B cell (primary cell): ENCODE measurements around the gene OR6C68. TPM values are rescaled to one million over a fixed set of nuclear protein-coding genes. Genes with fewer than 3 reads are reported as not detected.
A peak's percentile ranks its signal among the peaks of the same experiment; 100 is the strongest.
"Not testable (repeated sequence)": the region's sequence is repeated elsewhere in the genome, so short reads cannot be mapped to it uniquely, and the experiment has no call there.

Source experiments
- ATAC-seq: fragments of 200-7000 bp; cut with Tn5 transposase; one replicate; pipeline ENCODE4 v1.10.0; 2021; ENCODE audit warnings: low read depth, mild to moderate bottlenecking, moderate number of reproducible peaks, moderate library complexity
- CTCF ChIA-PET: fragments of 350-600 bp; sonication (Branson Sonifier 250); formaldehyde crosslinking; loops from one replicate; lab custom pipeline; 2021; ENCODE audit warnings: antibody characterized with exemption, inconsistent platforms; lab: Charles Lee
- POLR2A ChIA-PET: fragments of 350-600 bp; sonication (Branson Sonifier 250); formaldehyde crosslinking; loops from one replicate; lab custom pipeline; 2021; ENCODE audit warnings: antibody characterized with exemption; lab: Charles Lee
- DNase-seq: peaks from one replicate; pipeline ENCODE4 v3.0.0; 2013
- H2AFZ ChIP-seq: 2 replicates; pipeline ENCODE4 v1.6.1; 2012; ENCODE audit warnings: mild to moderate bottlenecking, low read depth, low read length; ENCODE audit not compliant: insufficient read depth, poor library complexity, severe bottlenecking
- H3K27ac ChIP-seq, 2 donors: 1 replicate in 1 of 2; 2 replicates in 1 of 2; pipeline ENCODE4 v1.5.1; 2012 to 2013; ENCODE audit warnings: low read length in 2 of 2, mild to moderate bottlenecking in 2 of 2, moderate library complexity in 1 of 2
- H3K27me3 ChIP-seq, 4 experiments: fragments of 200-600 bp in 1 of 4; sonication (generic) in 1 of 4; replicated peaks in 1 of 4; 1 replicate in 2 of 4; 2 replicates in 2 of 4; pipeline versions ENCODE4 v1.6.1 to v1.7.0; 2013 to 2016; ENCODE audit warnings: low read length in 3 of 4, mild to moderate bottlenecking in 2 of 4, mixed read lengths in 1 of 4, moderate library complexity in 1 of 4; ENCODE audit not compliant: insufficient read depth in 4 of 4, control insufficient read depth in 3 of 4; ENCODE audit errors: control extremely low read depth in 1 of 4
- H3K36me3 ChIP-seq, 2 experiments: replicated peaks in 1 of 2; 1 replicate in 1 of 2; 2 replicates in 1 of 2; pipeline versions ENCODE4 v1.6.1 to v1.7.1; 2013; ENCODE audit warnings: low read length in 1 of 2; ENCODE audit not compliant: insufficient read depth in 2 of 2, control insufficient read depth in 1 of 2; ENCODE audit errors: control extremely low read depth in 1 of 2, extremely low read depth in 1 of 2
- H3K4me1 ChIP-seq, 2 donors: fragments of 200-600 bp in 1 of 2; sonication (generic) in 1 of 2; 1 replicate in 1 of 2; 2 replicates in 1 of 2; pipeline versions ENCODE4 v1.5.1 to v1.6.1; 2013 to 2017; ENCODE audit warnings: low read length in 2 of 2; ENCODE audit not compliant: control insufficient read depth in 2 of 2, insufficient read depth in 2 of 2
- H3K4me2 ChIP-seq: replicated peaks from 2 replicates; pipeline ENCODE3; 2012; ENCODE audit warnings: mild to moderate bottlenecking, low read depth, low read length; ENCODE audit not compliant: poor library complexity, severe bottlenecking
- H3K4me3 ChIP-seq, 5 experiments: fragments of 200-600 bp in 1 of 5; sonication (generic) in 1 of 5; 1 replicate in 3 of 5; 2 replicates in 2 of 5; pipeline versions ENCODE4 v1.5.1 to v1.7.0; 2011 to 2016; ENCODE audit warnings: low read length in 4 of 5, mild to moderate bottlenecking in 4 of 5, low read depth in 2 of 5, control low read depth in 1 of 5, moderate library complexity in 1 of 5; ENCODE audit not compliant: insufficient read depth in 1 of 5; ENCODE audit errors: control extremely low read depth in 1 of 5, extremely low read depth in 1 of 5
- H3K79me2 ChIP-seq: fragments of 200-600 bp; sonication (generic); one replicate; pipeline ENCODE4 v1.6.0; 2016; ENCODE audit warnings: low read length; ENCODE audit not compliant: control insufficient read depth, insufficient read depth
- H3K9ac ChIP-seq: fragments of 200-600 bp; sonication (generic); 2 replicates; pipeline ENCODE4 v1.6.1; 2017; ENCODE audit warnings: mild to moderate bottlenecking, low read length, moderate library complexity
- H3K9me3 ChIP-seq, 3 donors: one replicate each; pipeline versions ENCODE4 v1.6.1 to v1.7.1; 2013; ENCODE audit warnings: low read length in 2 of 3; ENCODE audit not compliant: control insufficient read depth in 2 of 3, insufficient read depth in 1 of 3; ENCODE audit errors: control extremely low read depth in 1 of 3
- H4K20me1 ChIP-seq: 2 replicates; pipeline ENCODE4 v1.6.0; 2012; ENCODE audit warnings: mild to moderate bottlenecking, low read length; ENCODE audit not compliant: insufficient read depth, control insufficient read depth, poor library complexity, severe bottlenecking
- H3K27ac Mint-ChIP-seq: one replicate; pipeline ENCODE4 v1.8.0; 2021; ENCODE audit warnings: mixed read lengths
- H3K27me3 Mint-ChIP-seq: one replicate; pipeline ENCODE4 v1.8.0; 2021; ENCODE audit warnings: mixed read lengths
- H3K4me1 Mint-ChIP-seq: one replicate; pipeline ENCODE4 v1.8.0; 2021; ENCODE audit warnings: mixed read lengths
- H3K4me3 Mint-ChIP-seq: one replicate; pipeline ENCODE4 v1.8.0; 2021; ENCODE audit warnings: mixed read lengths
- H3K9me3 Mint-ChIP-seq: one replicate; pipeline ENCODE4 v1.8.0; 2022; ENCODE audit warnings: mixed read lengths; ENCODE audit not compliant: insufficient read depth
- CTCF ChIP-seq: fragments of 200-600 bp; IDR thresholded peaks from one replicate; pipeline ENCODE4 v1.8.0; 2022; ENCODE audit warnings: antibody characterized with exemption, mild to moderate bottlenecking
- EZH2 ChIP-seq: IDR thresholded peaks from 2 replicates; pipeline ENCODE4 v1.6.1; 2012; ENCODE audit warnings: borderline replicate concordance, low read depth, mild to moderate bottlenecking, moderate library complexity, low read length; ENCODE audit not compliant: insufficient read depth, poor library complexity, severe bottlenecking
- WGBS: methylation state at CpG from one replicate; pipeline ENCODE4 v1.1.5; 2013; ENCODE audit warnings: missing lambda C conversion rate; ENCODE audit not compliant: insufficient coverage; 5-methylcytosine and 5-hydroxymethylcytosine counted together
- intact Hi-C: fragments of 100-400 bp; cut with micrococcal nuclease; formaldehyde crosslinking; loops from one replicate; pipeline ENCODE4 v1.10.0; 2022
- polyA plus RNA-seq: library from polyadenylated mRNA; depleted of rRNA; stranded (reverse); fragments of >200 nt; gene quantifications from 2 replicates; pipeline ENCODE4 v1.2.3, GENCODE V29; 2012
- total RNA-seq, 2 donors: library from RNA; stranded (reverse); fragments of 120-200 nt in 1 of 2; gene quantifications; 1 replicate in 1 of 2; 2 replicates in 1 of 2; pipeline versions ENCODE4 v1.2.3 to v1.2.4, GENCODE V29; 2013 to 2022

Gene OR6C68
- total and polyA plus RNA-seq, 2 donors (not counting 1 experiment from before 2014, with no cell fraction given): not detected

DNA sequence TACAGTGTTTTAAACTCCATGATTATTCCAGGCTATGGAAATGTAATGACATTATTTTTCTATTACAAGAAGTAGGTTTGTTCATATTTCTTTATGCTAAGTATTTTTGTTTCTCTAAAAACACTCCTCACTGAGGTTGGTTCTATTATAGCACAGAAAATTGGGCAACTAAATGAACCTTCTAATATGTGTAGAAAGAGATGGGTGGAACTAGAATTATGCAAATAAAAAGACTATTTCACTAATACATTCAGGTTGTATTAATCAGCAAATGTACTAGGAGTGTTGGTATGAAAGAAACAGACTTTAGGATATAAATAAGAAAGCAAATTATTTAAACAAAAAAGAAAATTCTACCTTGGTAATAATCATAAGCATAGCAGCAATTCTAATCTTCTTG, 43.4 kb upstream of the OR6C68 start:
- TF ChIP-seq EZH2: no peak
- no peak for TF ChIP-seq CTCF
- Histone ChIP-seq H3K4me2 (no peak overlapping the region), H3K27ac (no peak overlapping the region), H3K36me3 (no peaks in the 10 kb centered on the region), H3K9ac (no peak overlapping the region), H3K9me3 (peaks cover 0 to 1% (median 0%) of the 10 kb centered on the region in 3 donors), H4K20me1 (no peaks in the 10 kb centered on the region), H3K27me3 (no peaks in the 10 kb centered on the region), H3K4me3 (no peak overlapping the region), H3K4me1 (peaks cover 0 to 2% of the 10 kb centered on the region in 2 donors), H3K79me2 (no peaks in the 10 kb centered on the region), H2AFZ (no peak overlapping the region)
- ChIA-PET POLR2A (no interaction called here), CTCF (no interaction called here)
- intact Hi-C loops: no loop called here
- Mint-ChIP-seq H3K4me3 (no peak overlapping the region), H3K27ac (no peak overlapping the region), H3K9me3 (no peaks in the 10 kb centered on the region), H3K4me1 (peaks cover 4% of the 10 kb centered on the region), H3K27me3 (no peaks in the 10 kb centered on the region)
- DNase-seq (no peak), ATAC-seq (no peak)

GRCh38 chr12:55464926-55465325, 27.3 kb upstream of the OR6C68 start:
- no CpG with 5 or more reads among the region's 1 CpG for WGBS
- H3K9me3 Mint-ChIP-seq, H3K4me3 Mint-ChIP-seq, ATAC-seq, H3K4me2 ChIP-seq, H3K79me2 ChIP-seq, H3K27ac ChIP-seq, CTCF ChIA-PET, H2AFZ ChIP-seq, H3K27me3 Mint-ChIP-seq, H3K27me3 ChIP-seq, H3K36me3 ChIP-seq, POLR2A ChIA-PET, H3K9ac ChIP-seq, DNase-seq, H4K20me1 ChIP-seq, intact Hi-C loops, H3K9me3 ChIP-seq, H3K4me3 ChIP-seq: not testable (repeated sequence)
- Mint-ChIP-seq H3K4me1 (peaks cover 31% of the 10 kb centered on the region), H3K27ac (peak overlapping the region; percentile 61)
- H3K4me1 ChIP-seq: peaks cover 16 to 29% of the 10 kb centered on the region in 2 donors
